HEK293 (cell line): ENCODE measurements around the gene LCNL1.

Experiments
- CTCF ChIA-PET: fragments of 350-600 bp; formaldehyde crosslinking; extraction: SDS; loops from one replicate; lab custom pipeline; 2021; ENCODE audit warnings: antibody characterized with exemption; lab: Yijun Ruan, JAX
- POLR2A ChIA-PET: fragments of 300-600 bp; formaldehyde crosslinking; extraction: SDS; loops from one replicate; lab custom pipeline; 2020; ENCODE audit warnings: antibody characterized with exemption, inconsistent platforms; lab: Yijun Ruan, JAX
- H3K27ac ChIP-seq: fragments of 200-500 bp; sonication (Bioruptor generic); 2 replicates; pipeline ENCODE4 v1.5.1; 2014; ENCODE audit warnings: low read depth, low read length, control low read depth, inconsistent platforms; ENCODE audit errors: extremely low read depth
- H3K36me3 ChIP-seq, 2 experiments: fragments of 200-500 bp in 1 of 2; sonication (Bioruptor generic) in 1 of 2; 1 replicate in 1 of 2; 2 replicates in 1 of 2; pipeline ENCODE4 v1.5.1; 2014 to 2017; ENCODE audit warnings: inconsistent platforms in 2 of 2, low read length in 2 of 2; ENCODE audit not compliant: control insufficient read depth in 2 of 2, insufficient read depth in 1 of 2
- H3K4me1 ChIP-seq: fragments of 200-500 bp; sonication (Bioruptor generic); 2 replicates; pipeline ENCODE4 v1.5.1; 2014; ENCODE audit warnings: mild to moderate bottlenecking, low read length, inconsistent platforms; ENCODE audit not compliant: control insufficient read depth, insufficient read depth
- H3K4me3 ChIP-seq: 2 replicates; pipeline ENCODE4 v1.5.1; 2011; ENCODE audit warnings: low read depth, mild to moderate bottlenecking, control low read depth, low read length, moderate library complexity
- H3K9me3 ChIP-seq: fragments of 200-500 bp; sonication (Bioruptor generic); 2 replicates; pipeline ENCODE4 v1.5.1; 2014; ENCODE audit warnings: low read depth, low read length, inconsistent platforms; ENCODE audit not compliant: control insufficient read depth, insufficient read depth
- FEZF1 ChIP-seq: fragments of 450-650 bp; formaldehyde crosslinking; IDR thresholded peaks from 2 replicates; pipeline ENCODE4 v1.5.1; 2016; ENCODE audit warnings: missing biosample characterization, missing genetic modification characterization
- KLF9 ChIP-seq: fragments of 450-650 bp; formaldehyde crosslinking; IDR thresholded peaks from 2 replicates; pipeline ENCODE4 v1.5.1; 2016; ENCODE audit warnings: missing biosample characterization, missing genetic modification characterization, low read depth
- ZBTB17 ChIP-seq: fragments of 450-650 bp; formaldehyde crosslinking; IDR thresholded peaks from 2 replicates; pipeline ENCODE4 v1.5.1; 2016; ENCODE audit warnings: missing biosample characterization, missing genetic modification characterization
- ZBTB48 ChIP-seq: fragments of 450-650 bp; formaldehyde crosslinking; IDR thresholded peaks from 2 replicates; pipeline ENCODE4 v1.5.1; 2016; ENCODE audit warnings: missing biosample characterization, missing genetic modification characterization
- ZFP41 ChIP-seq: fragments of 450-650 bp; formaldehyde crosslinking; IDR thresholded peaks from 2 replicates; pipeline ENCODE4 v1.5.1; 2016; ENCODE audit warnings: missing biosample characterization, missing genetic modification characterization, borderline replicate concordance
- ZNF112 ChIP-seq: fragments of 450-650 bp; formaldehyde crosslinking; IDR thresholded peaks from 2 replicates; pipeline ENCODE4 v1.5.0; 2017; ENCODE audit warnings: missing biosample characterization, missing genetic modification characterization
- ZNF121 ChIP-seq: fragments of 450-650 bp; formaldehyde crosslinking; IDR thresholded peaks from 2 replicates; pipeline ENCODE4 v1.5.1; 2016; ENCODE audit warnings: missing biosample characterization, missing genetic modification characterization
- ZNF2 ChIP-seq: fragments of 450-650 bp; formaldehyde crosslinking; IDR thresholded peaks from 2 replicates; pipeline ENCODE4 v1.5.1; 2016; ENCODE audit warnings: missing biosample characterization, missing genetic modification characterization
- ZNF354C ChIP-seq: fragments of 450-650 bp; formaldehyde crosslinking; IDR thresholded peaks from 2 replicates; pipeline ENCODE4 v1.5.1; 2016; ENCODE audit warnings: missing biosample characterization, missing genetic modification characterization, low read depth, borderline replicate concordance
- ZNF416 ChIP-seq: fragments of 450-650 bp; formaldehyde crosslinking; IDR thresholded peaks from 2 replicates; pipeline ENCODE4 v1.5.1; 2016; ENCODE audit warnings: missing biosample characterization, missing genetic modification characterization
- ZNF501 ChIP-seq: fragments of 450-650 bp; formaldehyde crosslinking; IDR thresholded peaks from 2 replicates; pipeline ENCODE4 v1.5.1; 2016; ENCODE audit warnings: missing biosample characterization, missing genetic modification characterization
- ZNF513 ChIP-seq: fragments of 450-650 bp; IDR thresholded peaks from 2 replicates; pipeline ENCODE4 v1.5.1; 2018; ENCODE audit warnings: missing biosample characterization, missing genetic modification characterization
- ZNF518A ChIP-seq: fragments of 450-650 bp; formaldehyde crosslinking; conservative IDR thresholded peaks from 2 replicates; pipeline ENCODE4 v1.5.1; 2016; ENCODE audit warnings: low read depth, missing biosample characterization, missing genetic modification characterization
- ZNF561 ChIP-seq: fragments of 450-650 bp; IDR thresholded peaks from 2 replicates; pipeline ENCODE4 v1.5.1; 2018; ENCODE audit warnings: missing biosample characterization, missing genetic modification characterization, borderline replicate concordance
- TF ChIP-seq, protein P1 (sequence below): fragments of 450-650 bp; formaldehyde crosslinking; IDR thresholded peaks from 2 replicates; pipeline ENCODE4 v1.5.1; 2016; ENCODE audit warnings: missing biosample characterization, missing genetic modification characterization
- TF ChIP-seq, protein P2 (sequence below): fragments of 450-650 bp; formaldehyde crosslinking; IDR thresholded peaks from 2 replicates; pipeline ENCODE4 v1.5.1; 2016; ENCODE audit warnings: missing biosample characterization, missing genetic modification characterization

LCNL1 gene

DNA sequence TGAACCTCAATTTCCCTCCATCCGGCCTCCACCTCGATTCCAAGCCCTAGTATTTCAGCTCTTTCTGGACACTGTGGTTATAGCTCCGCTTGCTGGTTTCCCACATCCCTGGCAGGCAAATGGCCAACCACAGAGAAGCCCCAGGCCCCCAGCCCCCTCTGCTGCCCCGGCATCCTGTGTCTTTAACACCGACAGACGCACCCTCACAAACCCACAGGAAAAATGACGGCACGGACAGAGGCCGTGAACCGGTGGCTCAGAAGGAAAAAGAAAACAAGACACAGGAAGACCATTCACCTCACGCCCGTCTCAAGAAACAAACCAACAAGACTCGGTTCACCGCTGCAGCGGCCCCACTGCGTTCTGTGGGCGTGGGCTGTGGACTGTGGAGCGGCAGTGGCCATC is 15.0 kb downstream of the LCNL1 start (continued):
- TF ChIP-seq ZNF2 (tag by site-specific recombination) (no peak), ZNF354C (tag by site-specific recombination) (no peak), ZNF513 (tag by site-specific recombination) (no peak), ZNF416 (tag by site-specific recombination) (no peak), ZNF112 (tag by site-specific recombination) (no peak), FEZF1 (no peak)

DNA sequence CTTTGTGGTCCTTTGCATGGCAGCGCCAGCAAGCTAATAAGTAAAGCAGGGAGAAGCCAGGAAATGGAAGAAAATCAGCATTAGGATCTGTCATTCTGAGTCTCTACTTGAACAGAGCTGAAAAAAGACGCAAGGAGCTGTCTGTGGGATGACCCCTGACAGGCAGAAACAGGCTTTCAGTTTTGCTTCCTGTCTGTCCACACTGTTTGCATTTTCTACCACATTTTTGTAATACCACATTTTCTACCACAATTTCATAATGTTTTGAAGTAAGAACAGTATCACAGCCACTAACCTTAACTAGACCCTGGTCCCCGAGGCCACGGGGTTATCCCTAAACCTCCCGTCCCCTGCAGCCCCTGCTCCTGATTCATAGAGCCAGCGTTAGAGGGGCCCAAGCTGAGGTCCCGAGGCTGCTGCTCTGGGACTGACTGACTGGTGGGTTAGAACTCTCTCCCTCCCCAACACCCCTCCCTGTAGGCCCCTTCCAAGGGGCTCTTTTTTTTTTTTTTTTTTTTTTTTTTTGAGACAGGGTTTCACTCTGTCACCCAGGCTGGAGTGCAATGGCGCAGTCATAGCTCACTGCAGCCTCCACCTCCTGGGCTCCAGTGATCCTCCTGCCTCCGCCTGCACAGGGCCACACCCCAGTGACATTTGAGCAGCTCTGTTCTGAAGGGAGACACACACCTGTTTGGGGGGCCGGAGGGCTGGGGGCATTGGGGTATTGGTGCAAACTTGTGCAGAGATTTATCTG is 17.6 kb downstream of the LCNL1 start:
- Histone ChIP-seq H3K4me1 (peaks cover 5% of the 10 kb centered on the region), H3K36me3 (no peaks in the 10 kb centered on the region), H3K4me3 (no peak overlapping the region), H3K27ac (no peak overlapping the region), H3K9me3 (no peaks in the 10 kb centered on the region)
- TF ChIP-seq ZBTB17 (tag by site-specific recombination) (no peak), ZNF518A (tag by site-specific recombination) (no peak), ZBTB48 (tag by site-specific recombination) (no peak), ZFP41 (tag by site-specific recombination) (no peak), ZNF501 (tag by site-specific recombination) (no peak), KLF9 (tag by site-specific recombination) (no peak), ZNF121 (no peak), ZNF561 (tag by site-specific recombination) (no peak)
- TF ChIP-seq, protein P1, sequence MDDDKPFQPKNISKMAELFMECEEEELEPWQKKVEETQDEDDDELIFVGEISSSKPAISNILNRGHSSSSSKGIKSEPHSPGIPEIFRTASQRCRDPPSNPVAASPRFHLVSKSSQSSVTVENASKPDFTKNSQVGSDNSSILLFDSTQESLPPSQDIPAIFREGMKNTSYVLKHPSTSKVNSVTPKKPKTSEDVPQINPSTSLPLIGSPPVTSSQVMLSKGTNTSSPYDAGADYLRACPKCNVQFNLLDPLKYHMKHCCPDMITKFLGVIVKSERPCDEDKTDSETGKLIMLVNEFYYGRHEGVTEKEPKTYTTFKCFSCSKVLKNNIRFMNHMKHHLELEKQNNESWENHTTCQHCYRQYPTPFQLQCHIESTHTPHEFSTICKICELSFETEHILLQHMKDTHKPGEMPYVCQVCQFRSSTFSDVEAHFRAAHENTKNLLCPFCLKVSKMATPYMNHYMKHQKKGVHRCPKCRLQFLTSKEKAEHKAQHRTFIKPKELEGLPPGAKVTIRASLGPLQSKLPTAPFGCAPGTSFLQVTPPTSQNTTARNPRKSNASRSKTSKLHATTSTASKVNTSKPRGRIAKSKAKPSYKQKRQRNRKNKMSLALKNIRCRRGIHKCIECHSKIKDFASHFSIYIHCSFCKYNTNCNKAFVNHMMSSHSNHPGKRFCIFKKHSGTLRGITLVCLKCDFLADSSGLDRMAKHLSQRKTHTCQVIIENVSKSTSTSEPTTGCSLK (tag by site-specific recombination): no peak
- TF ChIP-seq, protein P2, sequence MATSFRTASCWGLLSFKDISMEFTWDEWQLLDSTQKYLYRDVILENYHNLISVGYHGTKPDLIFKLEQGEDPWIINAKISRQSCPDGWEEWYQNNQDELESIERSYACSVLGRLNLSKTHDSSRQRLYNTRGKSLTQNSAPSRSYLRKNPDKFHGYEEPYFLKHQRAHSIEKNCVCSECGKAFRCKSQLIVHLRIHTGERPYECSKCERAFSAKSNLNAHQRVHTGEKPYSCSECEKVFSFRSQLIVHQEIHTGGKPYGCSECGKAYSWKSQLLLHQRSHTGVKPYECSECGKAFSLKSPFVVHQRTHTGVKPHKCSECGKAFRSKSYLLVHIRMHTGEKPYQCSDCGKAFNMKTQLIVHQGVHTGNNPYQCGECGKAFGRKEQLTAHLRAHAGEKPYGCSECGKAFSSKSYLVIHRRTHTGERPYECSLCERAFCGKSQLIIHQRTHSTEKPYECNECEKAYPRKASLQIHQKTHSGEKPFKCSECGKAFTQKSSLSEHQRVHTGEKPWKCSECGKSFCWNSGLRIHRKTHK: no peak
- POLR2A ChIA-PET: interaction anchor here (0.6 to 4.7 kb wide), 6 partner anchors 8 to 200 kb away, joined by 3 to 25 read pairs (median 4); partner anchors contain the start of genes AJM1 and PAXX
- CTCF ChIA-PET: interaction anchor here (0.5 to 5.4 kb wide), 7 partner anchors 29 to 194 kb away, joined by 3 to 38 read pairs (median 3); partner anchors contain the start of genes ABCA2 and FBXW5
